K562 (cell line): Measurements from ENCODE around the gene TBC1D32. TPM values are rescaled to one million over a fixed set of nuclear protein-coding genes. Genes with fewer than 3 reads are reported as not detected.

ENCODE experiments used
- ATAC-seq: fragments of 200-7000 bp; cut with Tn5 transposase; 3 replicates; pipeline ENCODE4 v1.9.1; 2020; ENCODE audit warnings: moderate library complexity
- BruUV-seq: library from RNA; stranded (reverse); fragments of 400-500 nt; replicated peaks from 2 replicates; lab custom pipeline; 2021; lab: Mats Ljungman, UMichigan
- CTCF ChIA-PET: fragments of 300-600 bp; formaldehyde crosslinking; extraction: SDS; loops from one replicate; lab custom pipeline; 2021; ENCODE audit warnings: low intra/inter-chr PET ratio; lab: Yijun Ruan, JAX
- POLR2A ChIA-PET: fragments of 300-600, 350-650 bp; sonication (Branson Sonifier 250); formaldehyde crosslinking; extraction: SDS; loops from one replicate; lab custom pipeline; 2021; ENCODE audit warnings: antibody characterized with exemption, inconsistent platforms; lab: Yijun Ruan, JAX
- DNase-seq, 4 experiments: peaks; one replicate each; pipeline versions ENCODE4 v3.0.0 to v3.0.0-alpha.2; 2011 to 2018; ENCODE audit warnings: low spot score in 3 of 4, mixed read lengths in 3 of 4; ENCODE audit errors: extremely low read depth in 1 of 4
- FAIRE-seq: peaks from 2 replicates; lab custom pipeline; 2011; peaks lifted over from hg19 to GRCh38; lab: Jason Lieb, UNC
- H2AFZ ChIP-seq: 2 replicates; pipeline ENCODE4 v1.6.0; 2011; ENCODE audit warnings: low read depth, low read length, control low read depth, inconsistent platforms
- H3K27ac ChIP-seq: fragments of 200-600 bp; 3 replicates; pipeline ENCODE4 v1.8.0; 2011; ENCODE audit warnings: low read depth, mild to moderate bottlenecking, control low read depth, inconsistent platforms, low read length, moderate library complexity, mixed read lengths; ENCODE audit errors: extremely low read depth
- H3K27me3 ChIP-seq, 2 experiments: fragments of 300-600 bp in 1 of 2; 2 replicates in 1 of 2; 3 replicates in 1 of 2; pipeline versions ENCODE4 v1.6.0 to v1.8.0; 2011; ENCODE audit warnings: inconsistent platforms in 2 of 2, low read length in 2 of 2, mild to moderate bottlenecking in 1 of 2, mixed read lengths in 1 of 2, moderate library complexity in 1 of 2; ENCODE audit not compliant: control insufficient read depth in 2 of 2, insufficient read depth in 2 of 2
- H3K36me3 ChIP-seq: fragments of 300-600 bp; 3 replicates; pipeline ENCODE4 v1.8.0; 2011; ENCODE audit warnings: mild to moderate bottlenecking, low read length, inconsistent platforms; ENCODE audit not compliant: control insufficient read depth, insufficient read depth
- H3K4me1 ChIP-seq, 2 experiments: fragments of 200-600 bp in 1 of 2; replicated peaks in 1 of 2; 2 replicates in 1 of 2; 3 replicates in 1 of 2; pipeline versions ENCODE4 v1.5.1 to v1.8.0; 2011; ENCODE audit warnings: inconsistent platforms in 2 of 2, low read length in 2 of 2, mild to moderate bottlenecking in 1 of 2, mixed read lengths in 1 of 2, moderate library complexity in 1 of 2; ENCODE audit not compliant: control insufficient read depth in 2 of 2, insufficient read depth in 2 of 2
- H3K4me2 ChIP-seq: 2 replicates; pipeline ENCODE4 v1.6.1; 2011; ENCODE audit warnings: low read length, control low read depth, inconsistent platforms, mixed read lengths; ENCODE audit not compliant: insufficient read depth
- H3K4me3 ChIP-seq: fragments of 200-600 bp; sonication (generic), shearing (Covaris generic); 2 replicates; pipeline ENCODE4 v1.5.1; 2016; ENCODE audit warnings: control low read depth, inconsistent platforms
- H3K79me2 ChIP-seq: fragments of 200-600 bp; 3 replicates; pipeline ENCODE4 v1.8.0; 2011; ENCODE audit warnings: low read length, inconsistent platforms; ENCODE audit not compliant: control insufficient read depth, insufficient read depth
- H3K9ac ChIP-seq, 2 experiments: 2 replicates each; pipeline versions ENCODE4 v1.6.0 to v1.6.1; 2011; ENCODE audit warnings: low read depth in 2 of 2, low read length in 2 of 2, control low read depth in 1 of 2, inconsistent platforms in 1 of 2, mild to moderate bottlenecking in 1 of 2, mixed read lengths in 1 of 2; ENCODE audit not compliant: insufficient read depth in 1 of 2
- H3K9me1 ChIP-seq: one replicate; pipeline ENCODE4 v1.6.0; 2011; ENCODE audit warnings: inconsistent platforms, mild to moderate bottlenecking, low read length, moderate library complexity; ENCODE audit not compliant: control insufficient read depth, insufficient read depth
- H3K9me3 ChIP-seq: replicated peaks from 2 replicates; pipeline ENCODE4 v1.5.1; 2011; ENCODE audit warnings: low read depth, low read length, inconsistent platforms; ENCODE audit not compliant: control insufficient read depth, insufficient read depth
- H4K20me1 ChIP-seq: replicated peaks from 2 replicates; pipeline ENCODE4 v1.6.1; 2011; ENCODE audit warnings: low read length, inconsistent platforms, mixed read lengths; ENCODE audit not compliant: control insufficient read depth, insufficient read depth
- ASH1L ChIP-seq: fragments of 450-650 bp; IDR thresholded peaks from 2 replicates; pipeline ENCODE4 v1.6.1; 2018; ENCODE audit warnings: borderline replicate concordance, mild to moderate bottlenecking, low read depth; ENCODE audit not compliant: partially characterized antibody
- BRD9 ChIP-seq: fragments of 450-650 bp; IDR thresholded peaks from 2 replicates; pipeline ENCODE4 v1.6.1; 2018; ENCODE audit warnings: low read depth; ENCODE audit not compliant: partially characterized antibody
- CBFA2T2 ChIP-seq: fragments of 450-650 bp; conservative IDR thresholded peaks from 2 replicates; pipeline ENCODE4 v1.6.1; 2017; ENCODE audit warnings: mild to moderate bottlenecking
- CHD2 ChIP-seq: IDR thresholded peaks from 2 replicates; pipeline ENCODE4 v1.6.1; 2011; ENCODE audit warnings: low read depth, low read length
- CREM ChIP-seq: IDR thresholded peaks from 2 replicates; pipeline ENCODE4 v1.6.1; 2014; ENCODE audit warnings: antibody characterized with exemption, low read depth
- HEY1 ChIP-seq: fragments of 250-450 bp; sonication (Bioruptor Pico); IDR thresholded peaks from 2 replicates; pipeline ENCODE4 v1.5.0; 2020; ENCODE audit warnings: mild to moderate bottlenecking, moderate library complexity, borderline replicate concordance
- MIER1 ChIP-seq: fragments of 450-650 bp; IDR thresholded peaks from 2 replicates; pipeline ENCODE4 v1.6.1; 2016; ENCODE audit warnings: antibody characterized with exemption, mild to moderate bottlenecking, low read depth
- MTA1 ChIP-seq: fragments of 450-650 bp; IDR thresholded peaks from 2 replicates; pipeline ENCODE4 v1.6.1; 2017; ENCODE audit warnings: borderline replicate concordance
- POU5F1 ChIP-seq: fragments of 150-350 bp; IDR thresholded peaks from 2 replicates; pipeline ENCODE4 v1.6.1; 2014; ENCODE audit warnings: borderline replicate concordance, low read length, low read depth, mild to moderate bottlenecking; ENCODE audit not compliant: partially characterized antibody
- RFX7 ChIP-seq: fragments of 250-450 bp; sonication (Bioruptor Pico); IDR thresholded peaks from 2 replicates; pipeline ENCODE4 v1.5.1; 2021; ENCODE audit warnings: mild to moderate bottlenecking
- SIX5 ChIP-seq, 2 experiments: IDR thresholded peaks; 2 replicates each; pipeline ENCODE4 v1.6.1; 2011; ENCODE audit warnings: low read length in 2 of 2, borderline replicate concordance in 1 of 2, low read depth in 1 of 2, mild to moderate bottlenecking in 1 of 2, moderate library complexity in 1 of 2; ENCODE audit not compliant: insufficient read depth in 1 of 2
- SRSF7 ChIP-seq: fragments of 200-400 bp; formaldehyde crosslinking; optimal IDR thresholded peaks from 2 replicates; pipeline ENCODE3; 2017; ENCODE audit warnings: mild to moderate bottlenecking, low read depth, low read length
- ZBTB17 ChIP-seq: fragments of 450-650 bp; formaldehyde crosslinking; IDR thresholded peaks from 2 replicates; pipeline ENCODE4 v1.4.0; 2020; ENCODE audit warnings: mild to moderate bottlenecking
- ZFX ChIP-seq: sonication (generic); formaldehyde crosslinking; IDR thresholded peaks from 2 replicates; pipeline ENCODE4 v1.8.0; 2022; ENCODE audit warnings: mild to moderate bottlenecking, missing genetic modification reagents, moderate library complexity
- ZKSCAN8 ChIP-seq: fragments of 200-800 bp; sonication (Bioruptor generic); IDR thresholded peaks from 2 replicates; pipeline ENCODE4 v1.6.1; 2016; ENCODE audit warnings: missing genetic modification characterization, missing compliant biosample characterization
- ZNF347 ChIP-seq: fragments of 450-650 bp; formaldehyde crosslinking; IDR thresholded peaks from 2 replicates; pipeline ENCODE4 v1.4.0; 2020; ENCODE audit warnings: low read depth, mild to moderate bottlenecking, moderate library complexity
- ZNF445 ChIP-seq: fragments of 250-450 bp; sonication (Bioruptor Pico); IDR thresholded peaks from 2 replicates; pipeline ENCODE4 v1.4.0; 2020; ENCODE audit warnings: low read depth, mild to moderate bottlenecking, moderate library complexity
- WGBS: fragments of 100-300 bp; shearing (Covaris generic); methylation state at CpG from one replicate; pipeline ENCODE4 v1.1.6; 2016; ENCODE audit warnings: low coverage, mixed read lengths; ENCODE audit not compliant: insufficient coverage; ENCODE audit errors: missing lambda C conversion rate; 5-methylcytosine and 5-hydroxymethylcytosine counted together
- in situ Hi-C: fragments of 300-500 bp; cut with MboI; formaldehyde crosslinking; loops from 4 replicates; pipeline ENCODE4 v1.15.0; 2018; ENCODE audit warnings: inconsistent platforms, mixed read lengths
- intact Hi-C: fragments of 100-400 bp; cut with micrococcal nuclease; formaldehyde crosslinking; loops from 2 replicates; pipeline ENCODE4 v1.14.2; 2022
- polyA plus RNA-seq, 8 experiments: library from polyadenylated mRNA; depleted of rRNA in 4 of 8; stranded (reverse) in 5 of 8; unstranded in 3 of 8; fragments of >200 nt; fragmentation: Nextera tagmentation in 2 of 8; fragmentation: Illumina TruSeq in 1 of 8; extraction: Ambion mirVana in 2 of 8; extraction: Trizol in 1 of 8; gene quantifications; 2 replicates each; pipeline versions ENCODE4 v1.2.1 to v1.2.3, GENCODE V29; 2011 to 2014; ENCODE audit warnings: inconsistent platforms in 1 of 8, missing spikeins in 1 of 8
- total RNA-seq, 7 experiments: library from RNA; depleted of rRNA in 6 of 7; stranded (reverse); fragments of >200 nt in 6 of 7; fragmentation: Illumina TruSeq in 2 of 7; extraction: Trizol in 2 of 7; gene quantifications; 2 replicates each; pipeline versions ENCODE4 v1.2.1 to v1.2.3, GENCODE V29; 2011 to 2021; ENCODE audit warnings: low replicate concordance in 1 of 7
- TF ChIP-seq, protein P1 (sequence below): fragments of 450-650 bp; IDR thresholded peaks from 2 replicates; pipeline ENCODE4 v1.6.1; 2017; ENCODE audit warnings: antibody characterized with exemption

The TBC1D32 gene
- total and polyA plus RNA-seq, 9 of the 15 experiments (the other 6 are each of a cell fraction or from before 2014, with no cell fraction given) = 2.5 to 9.6 (median 3.9) TPM

DNA sequence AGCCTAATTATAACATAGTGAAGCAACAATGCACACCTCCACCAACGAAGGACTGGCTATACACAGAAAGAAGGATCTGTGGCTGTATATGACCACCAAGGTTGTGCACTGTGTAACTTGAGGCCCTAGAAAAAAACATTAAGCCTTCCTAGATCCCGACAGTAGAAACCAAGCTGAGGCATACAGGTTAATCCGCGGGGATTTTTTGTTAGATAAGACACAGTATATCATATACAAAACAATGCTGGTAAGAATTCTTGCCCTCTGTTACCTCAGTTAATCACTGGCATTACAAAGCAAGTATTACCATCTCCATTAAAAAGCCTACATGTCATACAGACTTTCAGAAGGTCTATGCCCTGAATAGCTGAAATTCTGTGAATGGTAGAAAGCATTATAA, 228.8 kb downstream of the TBC1D32 start:
- intact Hi-C loops = no loop called here
- no peak overlapping the region for H3K9ac ChIP-seq
- no peak for FAIRE-seq
- H4K20me1 ChIP-seq = no peaks in the 10 kb centered on the region
- no peaks in the 10 kb centered on the region for H3K79me2 ChIP-seq
- no peak for DNase-seq
- POLR2A ChIA-PET = no interaction called here
- H3K27ac ChIP-seq = no peak overlapping the region
- no peak overlapping the region for H2AFZ ChIP-seq
- in situ Hi-C loops = no loop called here
- no peaks in the 10 kb centered on the region for H3K9me3 ChIP-seq
- no peaks in the 10 kb centered on the region for H3K9me1 ChIP-seq
- no peak for TF ChIP-seq SRSF7
- TF ChIP-seq RFX7 (CRISPR knock-in tag) = no peak
- TF ChIP-seq ZFX (CRISPR knock-in tag) = no peak
- TF ChIP-seq MIER1 = no peak
- no peak for TF ChIP-seq CBFA2T2
- TF ChIP-seq, all 486 proteins: peak for 0
- Histone ChIP-seq H3K4me1 (no peaks in the 10 kb centered on the region), H3K4me2 (no peak overlapping the region), H3K27me3 (no peaks in the 10 kb centered on the region), H3K36me3 (no peaks in the 10 kb centered on the region), H3K4me3 (no peak overlapping the region)
- CTCF ChIA-PET = no interaction called here
- 16% methylated on average over 4 of the region's 4 CpGs for WGBS
- BruUV-seq = no TSS peak
- no peak for ATAC-seq

DNA sequence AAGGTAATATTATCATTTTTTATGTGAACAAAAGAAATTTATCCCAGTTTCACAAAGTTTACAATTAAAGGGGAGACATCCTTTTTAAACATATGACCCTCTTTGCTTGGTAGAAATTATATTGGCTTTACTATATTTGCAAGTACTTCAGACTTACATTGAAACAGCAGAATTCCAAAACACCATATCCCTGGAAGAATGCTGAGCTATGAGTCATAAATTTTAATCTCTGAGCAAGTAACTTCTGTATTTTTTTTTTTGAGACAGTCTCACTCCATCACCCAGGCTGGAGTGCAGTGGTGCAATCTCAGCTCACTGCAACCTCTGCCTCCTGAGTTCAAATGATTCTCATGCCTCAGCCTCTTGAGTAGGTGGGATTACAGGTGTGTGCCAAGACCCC, 240.4 kb downstream of the TBC1D32 start:
- in situ Hi-C loops (no loop called here), intact Hi-C loops (no loop called here)
- no peaks in the 10 kb centered on the region for H3K36me3 ChIP-seq
- FAIRE-seq (no peak), DNase-seq (no peak), ATAC-seq (no peak)
- no peaks in the 10 kb centered on the region for H3K9me1 ChIP-seq
- no peak overlapping the region for H3K9ac ChIP-seq
- H3K4me3 ChIP-seq = no peak overlapping the region
- H3K4me1 ChIP-seq = no peaks in the 10 kb centered on the region
- BruUV-seq = no TSS peak
- H3K9me3 ChIP-seq = no peaks in the 10 kb centered on the region
- H3K27ac ChIP-seq = no peak overlapping the region
- CTCF ChIA-PET = no interaction called here
- H3K27me3 ChIP-seq = no peaks in the 10 kb centered on the region
- POLR2A ChIA-PET = no interaction called here
- H4K20me1 ChIP-seq = no peaks in the 10 kb centered on the region
- H2AFZ ChIP-seq = no peak overlapping the region
- no peak overlapping the region for H3K4me2 ChIP-seq
- H3K79me2 ChIP-seq = no peaks in the 10 kb centered on the region
- TF ChIP-seq ZNF347 (CRISPR knock-in tag) (no peak), ZKSCAN8 (CRISPR knock-in tag) (no peak), ZNF445 (CRISPR knock-in tag) (no peak), CREM (no peak), POU5F1 (no peak), BRD9 (no peak), HEY1 (CRISPR knock-in tag) (no peak), SIX5 (IDR thresholded peaks at IDR 0.05; ENCODE audit: borderline replicate concordance in 1 of 2, insufficient read depth in 1 of 2, low read depth in 1 of 2, low read length in 2 of 2) (no peak), ZBTB17 (no peak), ASH1L (no peak), MTA1 (no peak), CHD2 (no peak)
- TF ChIP-seq, protein P1, sequence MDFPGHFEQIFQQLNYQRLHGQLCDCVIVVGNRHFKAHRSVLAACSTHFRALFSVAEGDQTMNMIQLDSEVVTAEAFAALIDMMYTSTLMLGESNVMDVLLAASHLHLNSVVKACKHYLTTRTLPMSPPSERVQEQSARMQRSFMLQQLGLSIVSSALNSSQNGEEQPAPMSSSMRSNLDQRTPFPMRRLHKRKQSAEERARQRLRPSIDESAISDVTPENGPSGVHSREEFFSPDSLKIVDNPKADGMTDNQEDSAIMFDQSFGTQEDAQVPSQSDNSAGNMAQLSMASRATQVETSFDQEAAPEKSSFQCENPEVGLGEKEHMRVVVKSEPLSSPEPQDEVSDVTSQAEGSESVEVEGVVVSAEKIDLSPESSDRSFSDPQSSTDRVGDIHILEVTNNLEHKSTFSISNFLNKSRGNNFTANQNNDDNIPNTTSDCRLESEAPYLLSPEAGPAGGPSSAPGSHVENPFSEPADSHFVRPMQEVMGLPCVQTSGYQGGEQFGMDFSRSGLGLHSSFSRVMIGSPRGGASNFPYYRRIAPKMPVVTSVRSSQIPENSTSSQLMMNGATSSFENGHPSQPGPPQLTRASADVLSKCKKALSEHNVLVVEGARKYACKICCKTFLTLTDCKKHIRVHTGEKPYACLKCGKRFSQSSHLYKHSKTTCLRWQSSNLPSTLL = no peak
